ENCODE data around the gene FBF1. TPM values are rescaled to one million over a fixed set of nuclear protein-coding genes. Genes with fewer than 3 reads are reported as not detected.

FBF1 gene
- total and polyA plus RNA-seq, 9 of the 15 experiments (the other 6 are each of a cell fraction or from before 2014, with no cell fraction given) = 0.46 to 14.9 (median 7.5) TPM

- FAIRE-seq (no peak), DNase-seq (ENCODE audit: extremely low read depth in 1 of 4, low spot score in 3 of 4) (no peak), ATAC-seq (no peak; the same call in 2 of the 3 replicates)
- peaks cover 3 to 42% of the 10 kb centered on the region in 2 experiments; a peak in 4 of 5 replicates for H3K4me1 ChIP-seq (replicated peaks in 1 of 2; ENCODE audit: control insufficient read depth in 2 of 2, insufficient read depth in 2 of 2, low read length in 2 of 2)
- no peaks in the 10 kb centered on the region for H4K20me1 ChIP-seq (replicated peaks; ENCODE audit: control insufficient read depth, insufficient read depth, low read length)
- 0 out of 3 replicates have a peak, but pooled peaks cover 3% of the 10 kb centered on the region for H3K79me2 ChIP-seq (ENCODE audit: control insufficient read depth, insufficient read depth, low read length)
- no peak overlapping the region for H3K4me2 ChIP-seq (ENCODE audit: insufficient read depth, low read length)
- CTCF ChIA-PET (ENCODE audit: low intra/inter-chr PET ratio) = no interaction called here
- POLR2A ChIA-PET = interaction anchor here (0.6 to 15.9 kb wide), 2 partner anchors 12 to 26 kb away, joined by 4 to 169 read pairs; partner anchors contain the start of gene TRIM47
- BruUV-seq (replicated peaks) = no TSS peak
- intact Hi-C loops (cut with micrococcal nuclease) (no loop called here), in situ Hi-C loops (cut with MboI) (no loop called here)
- H3K4me3 ChIP-seq = no peak overlapping the region
- H3K27me3 ChIP-seq (ENCODE audit: control insufficient read depth in 2 of 2, insufficient read depth in 2 of 2, low read length in 2 of 2) = no peaks in the 10 kb centered on the region
- H3K9me3 ChIP-seq (replicated peaks; ENCODE audit: control insufficient read depth, insufficient read depth, low read depth, low read length) = no peaks in the 10 kb centered on the region
- H3K36me3 ChIP-seq (ENCODE audit: control insufficient read depth, insufficient read depth, low read length) = peaks cover 30% of the 10 kb centered on the region; the same call in 1 of the 3 replicates
- H3K9me1 ChIP-seq (ENCODE audit: control insufficient read depth, insufficient read depth, low read length) = no peaks in the 10 kb centered on the region
- H2AFZ ChIP-seq (ENCODE audit: low read depth, low read length) = no peak overlapping the region
- H3K9ac ChIP-seq (ENCODE audit: insufficient read depth in 1 of 2, low read depth in 2 of 2, low read length in 2 of 2) = peak overlapping the region in 1 of 2 experiments; percentile 11; a peak in 2 of 4 replicates
- WGBS (ENCODE audit: insufficient coverage, low coverage, missing lambda C conversion rate) = 94% methylated on average over 6 of the region's 6 CpGs
- peak; percentile 47; the same call in 1 of the 2 replicates for TF ChIP-seq POLR2G (IDR thresholded peaks at IDR 0.05; ENCODE audit: low read depth, low read length)
- no peak for TF ChIP-seq EP300 (IDR thresholded peaks at IDR 0.05; ENCODE audit: low read length)
- no peak for TF ChIP-seq PML (IDR thresholded peaks at IDR 0.05; ENCODE audit: low read length)
- 0 out of 2 replicates have a peak, but pooled peaks have one; percentile 70 for TF ChIP-seq POLR2AphosphoS2 (IDR thresholded peaks at IDR 0.05; ENCODE audit: low read length)
- TF ChIP-seq, protein P1, sequence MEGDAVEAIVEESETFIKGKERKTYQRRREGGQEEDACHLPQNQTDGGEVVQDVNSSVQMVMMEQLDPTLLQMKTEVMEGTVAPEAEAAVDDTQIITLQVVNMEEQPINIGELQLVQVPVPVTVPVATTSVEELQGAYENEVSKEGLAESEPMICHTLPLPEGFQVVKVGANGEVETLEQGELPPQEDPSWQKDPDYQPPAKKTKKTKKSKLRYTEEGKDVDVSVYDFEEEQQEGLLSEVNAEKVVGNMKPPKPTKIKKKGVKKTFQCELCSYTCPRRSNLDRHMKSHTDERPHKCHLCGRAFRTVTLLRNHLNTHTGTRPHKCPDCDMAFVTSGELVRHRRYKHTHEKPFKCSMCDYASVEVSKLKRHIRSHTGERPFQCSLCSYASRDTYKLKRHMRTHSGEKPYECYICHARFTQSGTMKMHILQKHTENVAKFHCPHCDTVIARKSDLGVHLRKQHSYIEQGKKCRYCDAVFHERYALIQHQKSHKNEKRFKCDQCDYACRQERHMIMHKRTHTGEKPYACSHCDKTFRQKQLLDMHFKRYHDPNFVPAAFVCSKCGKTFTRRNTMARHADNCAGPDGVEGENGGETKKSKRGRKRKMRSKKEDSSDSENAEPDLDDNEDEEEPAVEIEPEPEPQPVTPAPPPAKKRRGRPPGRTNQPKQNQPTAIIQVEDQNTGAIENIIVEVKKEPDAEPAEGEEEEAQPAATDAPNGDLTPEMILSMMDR (IDR thresholded peaks at IDR 0.05 in 2 of 3, conservative IDR thresholded peaks at IDR 0.05 in 1 of 3; ENCODE audit: insufficient read depth in 2 of 3, low read depth in 1 of 3, low read length in 3 of 3) = 0 out of 6 replicates have a peak, but pooled peaks of 1 of the 3 experiments have one; percentile 9
- H3K27ac ChIP-seq (ENCODE audit: extremely low read depth, low read depth, low read length) = no peak overlapping the region
Observed at GRCh38 chr17:75888484-75888883, 52.4 kb downstream of the FBF1 start.
